GM18526 (cell line): ENCODE measurements around the gene BCAP31.
A peak's percentile ranks its signal among the peaks of the same experiment; 100 is the strongest.

ENCODE experiments used
- POLR2A ChIP-seq: IDR thresholded peaks from 3 replicates; pipeline ENCODE4 v1.6.1; 2011; ENCODE audit not compliant: insufficient read length; ENCODE audit errors: extremely low read depth

The BCAP31 gene

GRCh38 chrX:153738056-153738605, 13.9 kb upstream of the BCAP31 start:
- no peak for TF ChIP-seq POLR2A

- no peak for TF ChIP-seq POLR2A
Measured at GRCh38 chrX:153736871-153737441, 12.8 kb upstream of the BCAP31 start.

- TF ChIP-seq POLR2A: no peak
Measured at GRCh38 chrX:153736071-153736820, 12.1 kb upstream of the BCAP31 start.

DNA sequence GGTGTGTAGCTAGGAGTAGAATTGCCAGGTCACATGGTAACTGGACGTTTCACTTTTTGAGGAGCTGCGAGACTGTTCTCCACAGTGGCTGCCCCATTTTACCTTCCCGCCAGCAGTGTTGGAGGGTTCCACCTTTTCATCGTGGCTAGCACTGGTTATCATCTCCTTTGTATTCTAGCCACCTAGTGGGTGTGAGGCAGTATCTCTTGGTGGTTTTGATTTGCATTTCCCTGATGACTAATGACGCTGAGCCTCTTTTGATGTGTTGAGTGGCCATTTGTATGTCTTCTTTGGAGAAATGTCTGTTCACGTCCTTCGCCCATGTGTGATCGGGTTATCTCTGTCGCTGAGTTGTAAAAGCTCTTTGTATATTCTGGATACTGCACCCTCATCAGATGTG, 11.1 kb upstream of the BCAP31 start:
- TF ChIP-seq POLR2A: no peak

GRCh38 chrX:153734871-153735270, 10.7 kb upstream of the BCAP31 start:
- TF ChIP-seq POLR2A: no peak

GRCh38 chrX:153733651-153734240, 9.6 kb upstream of the BCAP31 start:
- TF ChIP-seq POLR2A: no peak

DNA sequence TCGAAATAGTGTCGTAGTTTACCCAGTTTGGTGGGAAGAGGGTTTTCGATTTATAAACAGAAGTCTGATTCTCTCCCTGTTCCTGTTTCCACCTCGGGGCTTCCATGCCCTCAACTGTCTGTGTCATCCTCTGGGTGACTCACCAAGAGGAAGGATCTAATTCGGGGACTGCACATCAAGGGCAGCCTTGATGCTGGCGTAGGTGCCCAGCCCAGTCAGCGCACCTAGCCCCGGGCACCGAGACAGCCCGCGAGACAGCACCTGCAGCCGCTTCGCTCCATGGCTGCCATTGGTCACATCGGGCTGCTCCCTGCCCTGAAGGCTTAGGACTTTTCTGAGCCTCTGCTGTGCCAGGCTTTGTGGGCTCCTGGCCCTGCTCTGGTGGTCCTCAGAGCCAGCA, 8.2 kb upstream of the BCAP31 start:
- TF ChIP-seq POLR2A: no peak

DNA sequence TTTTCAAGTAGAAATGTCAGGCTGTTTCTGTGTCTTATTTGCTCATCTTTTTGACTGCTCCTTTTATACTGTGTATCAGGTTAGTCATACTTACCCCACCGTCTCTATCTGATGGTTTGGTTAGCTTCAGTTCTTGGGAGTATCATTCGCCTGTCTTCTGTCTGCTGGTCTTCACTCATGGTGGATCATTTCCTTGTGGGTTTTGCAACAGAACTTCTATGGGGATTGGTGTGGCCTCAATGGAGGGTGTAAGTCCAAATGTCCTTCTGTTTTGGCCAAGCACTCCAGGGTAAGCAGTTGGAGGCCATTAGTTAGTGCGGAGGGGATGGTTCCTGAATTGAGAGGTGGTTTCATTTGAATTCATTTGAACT, 7.6 kb upstream of the BCAP31 start:
- TF ChIP-seq POLR2A: no peak

- no peak for TF ChIP-seq POLR2A
Measured at GRCh38 chrX:153731117-153731844, 7.1 kb upstream of the BCAP31 start.

DNA sequence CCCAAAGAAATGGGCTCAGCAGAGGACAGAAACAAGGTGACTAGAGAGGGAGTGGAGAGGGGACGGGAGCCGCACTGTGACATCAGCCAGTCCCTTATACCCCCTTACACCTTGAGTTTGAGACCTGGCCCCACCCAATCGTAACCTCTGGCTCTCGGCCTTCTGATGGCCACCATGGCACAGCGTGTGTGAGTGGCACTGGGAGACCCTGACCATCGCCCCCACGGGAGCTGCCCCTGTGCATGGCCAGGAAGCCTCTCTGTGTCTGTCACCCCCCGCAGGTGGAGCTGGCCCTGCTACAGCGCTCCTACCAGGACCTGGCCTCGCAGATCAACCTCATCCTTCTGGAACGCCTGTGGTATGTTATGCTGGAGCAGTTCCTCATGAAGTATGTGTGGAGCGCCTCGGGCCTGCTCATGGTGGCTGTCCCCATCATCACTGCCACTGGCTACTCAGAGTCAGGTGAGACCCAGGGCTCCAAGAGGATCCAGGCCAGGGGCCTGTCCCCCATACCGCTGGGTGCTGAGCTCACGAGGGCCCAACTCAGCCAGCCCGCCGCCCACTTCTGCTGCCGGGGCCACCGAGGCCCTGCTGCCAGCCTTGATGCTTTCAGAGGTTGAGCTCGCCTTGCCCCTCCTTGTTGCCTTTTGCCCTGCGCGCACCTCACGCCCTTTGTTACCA, 4.9 kb upstream of the BCAP31 start:
- no peak for TF ChIP-seq POLR2A

- no peak for TF ChIP-seq POLR2A
Measured at GRCh38 chrX:153728095-153728494, 3.9 kb upstream of the BCAP31 start.

DNA sequence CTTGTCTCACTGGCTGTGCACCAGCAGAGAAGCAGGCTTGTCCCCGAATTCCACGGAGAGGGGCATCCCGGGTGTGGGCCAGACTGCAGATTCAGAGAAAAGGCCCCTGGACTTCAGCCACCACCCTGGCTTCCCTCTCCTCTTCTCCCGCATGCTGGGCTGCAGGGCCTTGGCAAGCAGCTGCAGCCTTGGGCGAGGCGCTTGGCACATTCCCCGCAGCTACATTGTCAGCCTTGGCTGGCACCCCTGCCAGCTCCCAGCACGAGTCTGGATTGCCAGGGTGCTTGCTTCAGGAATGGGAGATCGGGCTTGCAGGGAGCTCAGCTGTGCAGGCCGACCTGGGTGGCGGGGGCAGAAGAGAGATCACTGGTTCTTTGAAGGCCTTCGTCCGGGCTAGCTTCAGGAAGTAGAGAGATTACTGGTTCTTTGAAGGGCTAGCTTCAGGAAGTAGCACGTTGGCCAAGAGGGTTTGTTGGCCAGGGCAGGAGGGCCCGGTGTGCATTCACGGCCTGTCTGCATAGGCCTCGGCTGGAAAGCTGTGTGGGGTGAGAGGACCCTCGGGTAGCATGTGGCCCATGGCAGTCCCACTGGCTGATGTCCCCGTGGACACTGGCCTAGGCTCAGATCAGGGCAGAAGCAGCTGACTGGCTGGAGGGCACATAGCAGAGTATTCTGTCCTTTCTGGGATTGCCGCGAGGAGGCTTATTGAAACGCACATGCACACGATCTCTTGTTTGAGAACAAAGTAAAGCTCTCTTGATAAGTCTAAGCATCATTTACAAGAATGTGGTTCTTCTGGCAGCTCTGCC, 3.1 kb upstream of the BCAP31 start:
- TF ChIP-seq POLR2A: peak; percentile 24

GRCh38 chrX:153726286-153727122, 2.3 kb upstream of the BCAP31 start:
- peak; percentile 9 for TF ChIP-seq POLR2A
